ENCODE results near the gene ZRANB1.

ZRANB1 gene

DNA sequence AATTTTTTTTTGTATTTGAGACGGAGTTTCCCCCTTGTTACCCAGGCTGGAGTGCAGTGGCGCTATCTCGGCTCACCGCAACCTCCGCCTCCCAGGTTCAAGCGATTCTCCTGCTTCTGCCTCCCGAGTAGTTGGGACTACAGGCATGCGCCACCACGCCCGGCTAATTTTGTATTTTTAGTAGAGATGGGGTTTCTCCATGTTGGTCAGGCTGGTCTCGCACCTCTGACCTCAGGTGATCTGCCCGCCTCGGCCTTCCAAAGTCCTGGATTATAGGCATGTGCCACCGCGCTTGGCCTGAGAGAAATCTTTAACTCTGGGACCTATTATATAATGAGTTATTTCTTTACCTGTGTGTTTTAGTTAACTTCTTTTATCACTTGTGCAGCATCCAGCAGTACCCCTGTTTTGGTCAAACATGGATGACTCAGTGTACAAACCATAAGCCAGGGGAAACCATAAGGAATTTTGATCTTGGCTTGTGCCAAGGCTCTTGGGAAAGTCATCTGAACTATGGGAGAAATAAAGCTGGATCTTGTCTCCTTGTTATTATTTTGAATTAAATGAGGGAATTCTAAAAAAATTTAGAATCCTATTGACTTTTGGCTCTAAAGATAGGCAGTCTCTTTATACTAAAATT lies 23.6 kb upstream of the ZRANB1 start:
- DNase-seq (ENCODE audit: low spot score), result no peak
- in situ Hi-C loops (cut with MboI; ENCODE audit: low pct_unique_long_range_greater_than_20kb, low sequenced_read_pairs, unreplicated experiment), result no loop called here
- TF ChIP-seq, protein P1, sequence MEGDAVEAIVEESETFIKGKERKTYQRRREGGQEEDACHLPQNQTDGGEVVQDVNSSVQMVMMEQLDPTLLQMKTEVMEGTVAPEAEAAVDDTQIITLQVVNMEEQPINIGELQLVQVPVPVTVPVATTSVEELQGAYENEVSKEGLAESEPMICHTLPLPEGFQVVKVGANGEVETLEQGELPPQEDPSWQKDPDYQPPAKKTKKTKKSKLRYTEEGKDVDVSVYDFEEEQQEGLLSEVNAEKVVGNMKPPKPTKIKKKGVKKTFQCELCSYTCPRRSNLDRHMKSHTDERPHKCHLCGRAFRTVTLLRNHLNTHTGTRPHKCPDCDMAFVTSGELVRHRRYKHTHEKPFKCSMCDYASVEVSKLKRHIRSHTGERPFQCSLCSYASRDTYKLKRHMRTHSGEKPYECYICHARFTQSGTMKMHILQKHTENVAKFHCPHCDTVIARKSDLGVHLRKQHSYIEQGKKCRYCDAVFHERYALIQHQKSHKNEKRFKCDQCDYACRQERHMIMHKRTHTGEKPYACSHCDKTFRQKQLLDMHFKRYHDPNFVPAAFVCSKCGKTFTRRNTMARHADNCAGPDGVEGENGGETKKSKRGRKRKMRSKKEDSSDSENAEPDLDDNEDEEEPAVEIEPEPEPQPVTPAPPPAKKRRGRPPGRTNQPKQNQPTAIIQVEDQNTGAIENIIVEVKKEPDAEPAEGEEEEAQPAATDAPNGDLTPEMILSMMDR (IDR thresholded peaks at IDR 0.05; ENCODE audit: extremely low read depth, insufficient read depth, missing control alignments), result no peak

DNA sequence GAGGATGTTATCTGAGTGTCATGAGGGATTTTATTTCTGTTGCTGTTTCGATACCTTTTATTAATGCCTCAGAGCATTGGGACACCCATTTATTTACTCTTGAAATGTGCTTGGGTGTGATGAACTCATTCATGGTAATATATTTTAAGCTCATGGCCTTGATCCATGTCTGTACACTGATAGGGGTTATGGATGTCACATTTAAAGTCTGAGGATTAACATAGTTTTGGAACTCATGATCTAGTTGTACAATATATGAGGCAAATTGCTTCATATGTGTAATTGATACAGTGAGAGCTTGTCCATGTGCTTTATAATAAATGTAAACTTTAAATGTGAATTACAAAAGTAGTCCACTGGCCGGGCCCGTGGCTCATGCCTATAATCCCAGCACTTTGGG lies 23.0 kb upstream of the ZRANB1 start:
- in situ Hi-C loops (cut with MboI; ENCODE audit: low pct_unique_long_range_greater_than_20kb, low sequenced_read_pairs, unreplicated experiment), result no loop called here
- no peak for DNase-seq (ENCODE audit: low spot score)
- TF ChIP-seq, protein P1 (IDR thresholded peaks at IDR 0.05; ENCODE audit: extremely low read depth, insufficient read depth, missing control alignments), result no peak

DNA sequence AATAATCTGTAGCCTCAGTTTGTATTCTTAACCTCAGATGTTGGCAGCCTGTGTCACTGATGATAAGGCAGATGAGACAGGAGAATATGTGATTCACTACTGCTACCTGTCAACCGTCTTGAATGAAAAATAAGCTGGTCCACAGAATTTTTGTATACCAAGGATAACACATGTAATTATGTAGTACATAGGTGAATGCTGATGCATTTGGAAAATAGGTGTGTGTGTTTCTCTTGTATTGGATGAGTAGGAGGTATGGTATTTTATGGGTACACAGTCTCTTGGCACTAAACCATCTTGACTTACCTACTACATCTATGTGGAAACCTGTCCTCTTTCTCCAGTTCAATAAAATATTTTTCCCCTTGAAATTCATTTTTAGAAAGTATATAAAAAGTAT lies 20.7 kb upstream of the ZRANB1 start:
- no peak for DNase-seq (ENCODE audit: low spot score)
- TF ChIP-seq, protein P1 (IDR thresholded peaks at IDR 0.05; ENCODE audit: extremely low read depth, insufficient read depth, missing control alignments), result no peak
- in situ Hi-C loops (cut with MboI; ENCODE audit: low pct_unique_long_range_greater_than_20kb, low sequenced_read_pairs, unreplicated experiment), result no loop called here

DNA sequence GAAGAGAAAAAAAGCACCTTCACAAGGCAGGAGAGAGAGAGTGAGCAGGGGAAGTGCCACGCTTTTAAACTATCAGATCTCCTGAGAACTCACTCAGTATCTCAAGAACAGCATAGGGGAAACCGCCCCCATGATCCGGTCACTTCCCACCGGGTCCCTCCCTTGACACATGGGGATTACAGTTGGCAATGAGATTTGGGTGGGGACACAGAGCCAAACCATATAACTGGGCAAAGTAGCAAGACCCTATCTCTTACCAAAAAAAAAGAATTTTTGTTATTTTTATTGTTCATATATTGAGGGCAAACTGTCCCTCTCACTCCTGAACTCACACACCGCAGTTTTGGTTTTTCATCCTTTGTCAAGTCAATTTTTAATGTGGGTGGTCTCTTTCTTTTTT lies 18.2 kb upstream of the ZRANB1 start:
- in situ Hi-C loops (cut with MboI; ENCODE audit: low pct_unique_long_range_greater_than_20kb, low sequenced_read_pairs, unreplicated experiment), result no loop called here

DNA sequence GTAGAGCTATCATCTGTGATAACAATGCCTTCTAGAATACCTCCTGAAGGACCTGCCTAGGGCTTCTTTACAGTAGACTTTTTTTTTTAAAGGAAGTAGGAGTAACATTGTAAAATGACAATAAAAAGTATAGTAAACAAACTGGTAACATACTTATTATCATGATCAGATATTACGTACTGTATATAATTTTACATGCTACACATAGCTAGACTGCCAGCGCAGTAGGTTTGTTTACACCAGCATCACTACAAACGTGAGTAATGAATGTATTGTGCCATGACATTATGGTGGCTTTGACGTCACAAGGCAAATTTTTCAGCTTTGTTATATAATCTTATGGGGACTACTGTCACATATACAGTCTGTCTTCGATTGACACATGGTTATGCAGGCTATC lies 15.4 kb upstream of the ZRANB1 start:
- DNase-seq (ENCODE audit: low spot score), result no peak
- in situ Hi-C loops (cut with MboI; ENCODE audit: low pct_unique_long_range_greater_than_20kb, low sequenced_read_pairs, unreplicated experiment), result no loop called here
- TF ChIP-seq, protein P1 (IDR thresholded peaks at IDR 0.05; ENCODE audit: extremely low read depth, insufficient read depth, missing control alignments), result no peak

More for the DNA sequence above, 18.2 kb upstream of the ZRANB1 start:
- no peak for DNase-seq (ENCODE audit: low spot score)
- TF ChIP-seq, protein P1 (IDR thresholded peaks at IDR 0.05; ENCODE audit: extremely low read depth, insufficient read depth, missing control alignments), result no peak

DNA sequence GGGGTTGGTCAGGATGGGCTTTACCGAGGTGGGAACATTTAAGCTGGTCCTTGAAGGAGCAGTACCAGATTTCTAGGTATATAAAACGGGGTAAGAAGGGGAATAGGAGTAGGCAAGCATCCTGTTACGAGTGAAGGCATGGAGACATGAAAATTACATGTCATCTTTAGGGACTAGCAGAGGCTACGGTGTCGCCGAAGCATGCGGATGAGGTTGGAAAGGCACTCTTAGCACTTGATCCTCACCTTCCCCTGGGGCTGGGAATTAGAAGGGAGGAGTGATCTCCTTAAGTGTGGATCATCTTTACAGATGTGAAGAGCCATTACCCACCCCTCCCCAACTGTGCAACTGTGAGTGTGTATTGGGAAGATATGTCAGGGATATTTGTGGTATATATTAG lies 13.8 kb upstream of the ZRANB1 start:
- DNase-seq (ENCODE audit: low spot score), result no peak
- TF ChIP-seq, protein P1 (IDR thresholded peaks at IDR 0.05; ENCODE audit: extremely low read depth, insufficient read depth, missing control alignments), result no peak
- in situ Hi-C loops (cut with MboI; ENCODE audit: low pct_unique_long_range_greater_than_20kb, low sequenced_read_pairs, unreplicated experiment), result no loop called here

Measured in GM13977 (cell line).